HG03060 (cell line): ENCODE results near the gene ROCK1.
"Not testable (repeated sequence)": the region's sequence is repeated elsewhere in the genome, so short reads cannot be mapped to it uniquely, and the experiment has no call there.

Experiments used
- ATAC-seq: cut with Tn5 transposase; IDR thresholded peaks from one replicate; pipeline ENCODE4 v1.9.1; 2021; ENCODE audit warnings: low read depth, moderate number of reproducible peaks; ENCODE audit not compliant: unreplicated experiment

ROCK1 gene

GRCh38 chr18:21056545-21056944 lies 55.1 kb downstream of the ROCK1 start:
- ATAC-seq: no peak

GRCh38 chr18:21054252-21054821 lies 57.3 kb downstream of the ROCK1 start:
- ATAC-seq: no peak

DNA sequence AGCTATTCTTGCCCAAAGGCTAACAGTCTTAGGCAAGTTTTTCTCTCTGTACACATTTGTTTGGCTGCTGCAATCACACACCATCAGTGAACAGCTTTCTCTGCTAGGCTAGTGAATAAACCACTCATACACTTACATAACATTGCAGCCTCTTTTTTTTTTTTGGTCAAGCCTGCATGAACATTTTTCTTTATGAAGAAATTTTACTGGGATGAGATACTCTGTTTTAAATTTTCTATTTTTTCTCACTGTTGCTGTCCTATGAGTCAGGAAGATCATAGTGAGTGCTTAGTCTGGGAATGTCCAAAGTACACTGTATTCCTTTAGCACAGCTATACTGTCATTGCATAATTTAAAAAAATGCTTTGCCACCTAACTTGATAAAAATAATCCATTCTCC lies 58.5 kb downstream of the ROCK1 start:
- ATAC-seq: no peak

DNA sequence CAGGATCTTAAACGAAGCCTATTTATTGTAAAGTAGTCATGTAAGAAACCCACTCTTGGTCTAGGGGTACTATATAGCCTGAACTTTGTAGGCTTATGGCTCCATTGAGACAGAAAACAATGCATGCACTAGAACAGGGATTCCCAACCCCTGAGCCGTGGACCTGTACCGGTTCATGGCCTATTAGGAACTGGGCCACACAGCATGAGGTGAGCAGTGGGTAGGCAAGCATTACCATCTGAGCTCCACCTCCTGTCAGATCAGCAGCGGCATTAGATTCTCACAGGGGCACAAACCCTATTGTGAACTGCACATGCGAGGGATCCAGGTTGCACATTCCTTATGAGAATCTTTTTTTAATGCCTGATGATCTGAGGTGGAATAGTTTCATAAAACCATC lies 59.2 kb downstream of the ROCK1 start:
- no peak for ATAC-seq

DNA sequence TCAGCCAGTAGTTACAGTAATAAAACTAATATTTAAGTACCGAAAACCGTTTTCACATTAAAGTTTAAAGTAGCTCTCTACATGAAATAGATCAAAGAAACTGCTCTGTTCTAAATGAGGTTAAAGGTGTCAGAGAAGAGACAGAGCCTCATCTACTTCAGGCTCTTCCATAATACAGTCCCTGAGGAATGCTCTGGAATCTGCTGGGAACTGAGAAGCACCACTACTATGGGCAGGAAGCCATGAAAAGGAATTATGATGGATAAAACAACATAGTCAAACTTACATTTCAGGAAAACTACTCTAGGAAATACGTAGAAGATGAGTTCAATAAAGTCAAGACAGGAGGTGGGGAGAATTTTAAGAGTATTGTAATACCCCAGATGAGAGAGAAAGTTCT lies 60.0 kb downstream of the ROCK1 start:
- ATAC-seq: no peak

DNA sequence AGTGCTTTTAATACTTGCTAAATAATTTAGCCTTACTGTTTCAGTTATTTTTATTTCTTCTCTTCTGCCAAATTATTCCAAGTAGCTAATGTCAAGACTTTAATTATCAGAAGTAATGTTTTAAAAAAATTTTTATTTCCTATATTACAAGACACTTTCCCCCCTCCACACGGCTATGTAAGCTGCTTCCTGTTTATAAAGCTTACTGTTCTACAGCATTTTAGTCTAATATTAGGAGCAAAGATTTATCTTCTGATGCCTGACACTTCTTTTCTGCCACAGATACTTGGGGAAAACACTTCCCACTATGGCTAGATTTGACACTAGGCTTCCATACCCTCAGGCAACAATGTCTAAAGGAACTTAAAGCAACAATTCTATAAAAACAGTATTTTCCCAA lies 62.3 kb downstream of the ROCK1 start:
- ATAC-seq: no peak

DNA sequence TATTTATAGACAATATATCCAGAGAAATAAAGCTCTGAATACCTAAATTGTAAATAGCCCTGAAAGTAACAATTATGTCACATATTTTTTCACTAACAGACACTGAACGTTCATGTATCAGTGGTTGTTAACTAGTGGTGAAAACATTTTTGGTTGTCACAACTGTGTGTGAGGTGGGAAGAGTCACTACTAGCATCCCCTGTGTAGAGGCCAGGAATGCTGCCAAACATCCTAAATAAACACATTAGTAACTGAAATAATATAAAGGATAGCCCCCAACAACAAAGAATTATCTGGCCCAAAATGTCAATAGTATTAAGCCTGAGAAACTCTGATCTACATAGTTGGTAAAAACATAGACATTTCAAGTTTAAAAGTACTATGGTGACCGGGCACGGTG lies 64.5 kb downstream of the ROCK1 start:
- ATAC-seq: no peak

- ATAC-seq: no peak
Observed at GRCh38 chr18:21040466-21040865, 71.1 kb downstream of the ROCK1 start.

- no peak for ATAC-seq
Observed at GRCh38 chr18:21038201-21038600, 73.4 kb downstream of the ROCK1 start.

GRCh38 chr18:21031845-21032244 lies 79.8 kb downstream of the ROCK1 start:
- no peak for ATAC-seq

DNA sequence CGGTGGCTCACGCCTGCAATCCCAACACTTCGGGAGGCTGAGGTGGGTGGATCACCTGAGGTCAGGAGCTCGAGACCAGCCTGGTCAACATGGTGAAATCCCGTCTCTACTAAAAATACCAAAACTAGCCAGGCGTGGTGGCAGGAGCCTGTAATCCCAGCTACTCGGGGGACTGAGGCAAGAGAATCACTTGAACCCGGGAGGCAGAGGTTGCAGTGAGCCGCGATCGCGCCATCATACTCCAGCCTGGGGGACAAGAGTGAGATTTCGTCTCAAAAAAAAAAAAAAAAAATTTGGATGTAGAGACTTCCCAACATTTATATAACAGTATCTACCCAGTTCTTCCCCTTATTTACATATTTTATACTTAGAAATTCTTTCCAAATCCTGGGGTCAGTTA lies 93.4 kb downstream of the ROCK1 start:
- not testable (repeated sequence) for ATAC-seq

DNA sequence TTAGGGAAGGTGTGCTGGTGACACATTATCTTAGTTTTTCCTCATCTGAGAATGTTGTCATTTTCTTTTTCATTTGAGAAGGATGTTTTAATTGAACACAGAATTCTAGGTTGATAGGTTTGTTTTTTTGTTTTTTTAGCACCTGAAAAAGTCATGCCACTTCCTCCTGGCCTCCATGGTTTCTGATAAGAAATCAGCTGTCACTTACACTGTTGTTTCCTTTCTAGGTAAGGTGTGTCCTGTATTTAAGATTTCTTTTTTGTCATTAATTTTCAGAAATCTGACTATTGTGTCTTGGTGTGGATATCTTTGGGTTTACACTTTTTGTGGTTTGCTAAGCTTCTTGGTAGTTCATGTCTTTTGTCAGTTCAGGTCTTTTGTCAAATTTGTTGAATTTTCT lies 99.3 kb downstream of the ROCK1 start:
- ATAC-seq: no peak

DNA sequence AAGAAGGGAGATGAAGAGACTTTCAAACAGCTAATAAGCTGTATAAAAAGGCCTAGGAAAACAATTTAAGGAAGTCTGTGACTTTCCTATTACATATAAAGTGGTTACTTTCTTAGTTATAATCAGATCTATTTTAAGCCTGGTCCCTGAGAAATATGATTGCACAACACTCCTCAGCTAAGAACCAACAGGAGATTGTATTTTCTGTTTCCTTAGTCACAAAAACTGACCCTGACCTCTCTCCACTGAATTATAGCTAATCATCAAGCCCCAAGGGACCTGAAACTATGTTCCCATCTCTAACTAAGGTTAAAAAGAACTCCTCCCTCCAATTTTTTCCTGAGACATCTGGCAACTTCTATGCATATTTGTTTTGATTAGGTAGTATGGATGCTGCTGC lies 106.9 kb downstream of the ROCK1 start:
- no peak for ATAC-seq

DNA sequence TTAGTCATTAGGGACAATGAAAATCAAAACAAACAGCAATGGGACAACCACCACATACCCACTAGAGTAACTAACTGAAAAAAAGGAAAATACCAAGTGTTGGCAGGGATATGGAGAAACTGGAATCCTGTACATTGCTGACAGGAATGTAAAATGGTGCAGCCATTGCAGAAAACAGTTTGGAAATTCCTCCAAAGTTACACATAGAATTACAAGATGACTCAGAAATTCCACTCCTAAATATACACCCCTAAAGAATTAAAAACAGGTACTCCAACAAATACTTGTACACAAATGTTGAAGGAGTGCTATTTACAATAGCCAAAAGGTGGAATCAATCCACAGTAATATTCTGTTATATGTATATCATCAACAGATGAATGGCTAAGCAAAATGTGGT lies 110.9 kb downstream of the ROCK1 start:
- ATAC-seq: no peak

DNA sequence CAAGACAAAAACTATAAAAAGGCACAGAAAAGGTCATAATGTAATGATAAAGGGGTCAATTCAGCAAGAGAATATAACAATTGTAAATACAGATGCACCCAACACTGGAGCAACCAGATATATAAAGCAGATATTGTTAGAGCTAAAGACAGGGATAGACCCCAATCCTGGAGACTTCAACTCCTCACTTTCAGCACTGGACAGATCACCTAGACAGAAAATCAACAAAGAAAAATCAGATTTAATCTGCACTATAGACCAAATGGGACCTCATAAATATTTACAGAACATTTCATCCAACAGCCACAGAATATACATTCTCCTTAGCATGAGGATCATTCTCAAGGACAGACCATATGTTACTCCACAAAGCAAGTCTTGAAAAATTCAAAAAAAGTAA lies 114.2 kb downstream of the ROCK1 start:
- no peak for ATAC-seq

DNA sequence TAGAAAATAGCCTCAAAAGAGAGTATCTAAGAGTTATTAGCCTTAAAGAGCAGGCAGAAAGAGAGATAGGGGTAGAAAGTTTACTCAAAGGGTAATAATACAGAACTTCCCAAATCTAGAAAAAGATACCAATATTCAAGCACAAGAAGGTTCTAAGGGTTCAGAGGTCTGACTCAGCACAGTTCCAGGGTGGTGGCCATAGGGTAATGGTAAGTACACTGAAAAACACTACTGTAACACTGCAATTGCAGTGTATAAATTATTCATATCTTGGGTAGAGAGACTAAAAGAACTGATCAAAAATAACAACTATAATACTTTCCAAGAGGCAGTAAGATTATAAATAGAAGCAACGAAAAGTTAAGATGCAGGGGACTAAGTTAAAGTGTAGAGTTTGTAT lies 115.2 kb downstream of the ROCK1 start:
- ATAC-seq: no peak

DNA sequence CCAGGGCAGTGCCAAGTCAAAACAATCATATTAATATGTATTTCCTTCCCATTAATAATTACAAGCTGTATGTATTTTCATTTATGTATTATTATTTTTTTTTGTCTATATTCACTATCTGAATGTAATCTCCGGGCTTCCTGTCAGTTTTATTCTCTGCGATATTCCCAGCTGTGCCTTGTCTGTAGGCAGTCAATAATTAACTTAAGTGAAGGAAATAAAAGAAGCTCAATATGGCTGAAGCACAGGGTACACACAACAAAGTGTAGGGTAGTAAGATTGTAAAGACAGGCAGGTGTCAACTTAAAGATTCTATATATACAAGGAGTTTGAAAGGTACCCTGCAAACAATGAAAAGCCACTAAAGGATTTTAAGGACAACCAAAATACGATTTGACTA lies 122.9 kb downstream of the ROCK1 start:
- no peak for ATAC-seq

- no peak for ATAC-seq
Observed at GRCh38 chr18:20975077-20975476, 136.5 kb downstream of the ROCK1 start.

DNA sequence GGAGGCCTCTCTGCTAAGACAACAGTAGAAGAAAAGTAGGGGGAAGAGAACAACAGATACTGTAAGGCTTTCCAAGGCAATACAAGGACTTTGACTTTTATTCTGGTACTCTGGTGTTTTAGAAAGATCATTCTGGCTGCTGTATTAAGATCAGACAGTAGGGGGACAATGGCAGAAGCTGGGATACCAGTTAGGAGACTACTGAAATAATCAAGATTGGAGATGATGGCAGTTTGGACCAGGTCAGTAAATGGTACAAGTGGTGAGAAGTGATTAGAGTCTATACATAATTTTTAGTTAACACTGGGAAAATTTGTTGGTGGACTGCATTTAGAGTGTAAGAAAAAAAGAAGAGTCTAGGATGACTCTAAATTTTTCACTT lies 139.7 kb downstream of the ROCK1 start:
- no peak for ATAC-seq

DNA sequence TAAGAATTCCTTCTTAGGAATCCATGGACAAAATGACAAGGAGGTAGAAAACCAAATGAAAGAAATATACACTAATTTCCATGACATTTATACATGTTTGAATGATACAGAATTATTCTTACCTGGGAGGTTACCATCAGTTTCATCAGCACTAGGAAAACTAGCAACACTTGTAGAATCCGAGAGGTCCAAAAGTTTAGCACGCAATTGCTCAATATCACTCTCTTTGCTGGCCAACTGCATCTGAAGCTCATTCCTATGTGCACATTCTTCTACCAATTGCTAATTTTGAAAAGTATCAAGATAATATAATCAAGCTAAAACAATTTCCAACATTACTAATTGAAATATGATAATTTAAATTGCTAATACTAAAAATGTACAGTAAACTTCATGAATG lies 144.8 kb downstream of the ROCK1 start:
- no peak for ATAC-seq

DNA sequence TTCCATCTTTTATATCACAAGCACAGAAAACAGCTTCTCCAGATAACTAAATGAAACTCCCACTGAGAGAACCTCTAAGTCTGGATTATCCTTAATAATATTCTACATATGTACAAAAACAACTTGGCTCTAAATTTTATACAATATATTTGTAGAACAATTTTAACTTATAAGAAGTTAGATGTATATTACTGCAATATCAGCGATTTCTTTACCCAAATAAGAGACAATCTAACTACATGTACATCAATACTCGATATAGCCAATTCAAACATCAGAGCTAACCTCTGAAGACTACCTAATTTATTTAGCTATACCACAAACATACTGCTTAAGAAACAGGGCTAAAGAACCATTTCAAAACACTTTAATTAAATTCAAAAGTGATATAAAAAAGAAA lies 148.6 kb downstream of the ROCK1 start:
- no peak for ATAC-seq

DNA sequence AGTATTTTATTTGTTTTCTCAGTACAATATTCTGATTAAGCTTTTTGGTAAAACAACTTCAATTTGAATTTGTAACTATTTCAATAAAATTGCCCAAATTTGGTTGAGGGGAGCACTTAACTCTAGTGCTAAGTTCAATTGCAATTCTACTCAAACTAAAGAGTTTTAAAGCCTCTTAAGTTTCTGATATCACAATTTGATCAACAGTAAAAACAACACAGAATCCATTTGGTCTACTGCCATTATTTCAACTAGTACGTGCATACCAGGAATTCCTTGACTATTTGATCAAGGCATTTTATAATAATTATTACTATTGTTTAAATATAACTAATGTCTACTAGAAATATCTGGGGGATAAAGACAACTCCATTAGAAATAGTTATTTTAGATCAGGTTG lies 150.9 kb downstream of the ROCK1 start:
- no peak for ATAC-seq

DNA sequence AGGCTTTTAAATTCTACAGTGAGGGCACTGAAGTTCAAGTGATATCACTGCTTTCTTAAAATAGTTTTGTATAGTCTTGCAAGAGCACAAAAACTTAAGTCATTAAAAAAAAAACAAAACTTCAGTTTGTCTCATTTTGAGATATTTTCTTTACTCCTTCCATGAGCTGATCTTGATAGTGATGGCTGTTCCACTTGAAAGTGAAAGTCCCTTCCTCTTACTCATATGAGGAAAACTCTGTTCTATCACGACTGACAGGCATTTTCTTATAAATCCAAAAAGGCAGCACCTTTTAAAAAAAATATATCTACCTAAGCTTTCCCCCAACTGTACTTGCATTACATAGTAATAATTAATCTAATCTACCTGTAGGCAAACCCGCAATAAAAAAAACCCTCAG lies 160.8 kb downstream of the ROCK1 start:
- not testable (repeated sequence) for ATAC-seq
